SK-N-SH treated with all-trans-retinoic acid at 6 μM for 48 hours (cell line): ENCODE data around the gene ADCY5.

Experiments
- ISL1 ChIP-seq: fragments of 250-450 bp; sonication (Bioruptor Pico); IDR thresholded peaks from 2 replicates; pipeline ENCODE4 v2.1.2; 2022; ENCODE audit warnings: mild to moderate bottlenecking, moderate library complexity
- RARB ChIP-seq: fragments of 250-450 bp; sonication (Bioruptor Pico); IDR thresholded peaks from 2 replicates; pipeline ENCODE4 v1.8.0; 2021; ENCODE audit warnings: mild to moderate bottlenecking, moderate library complexity
- TOX ChIP-seq: fragments of 250-450 bp; sonication (Bioruptor Pico); IDR thresholded peaks from 2 replicates; pipeline ENCODE4 v1.8.0; 2021; ENCODE audit warnings: mild to moderate bottlenecking, moderate library complexity, borderline replicate concordance
- ZFP3 ChIP-seq: fragments of 250-450 bp; sonication (Bioruptor Pico); IDR thresholded peaks from 2 replicates; pipeline ENCODE4 v1.5.0; 2020; ENCODE audit warnings: mild to moderate bottlenecking, moderate library complexity
- ZNF70 ChIP-seq: fragments of 450-650 bp; formaldehyde crosslinking; IDR thresholded peaks from 2 replicates; pipeline ENCODE4 v1.5.0; 2020; ENCODE audit warnings: mild to moderate bottlenecking, moderate library complexity
- TF ChIP-seq, protein P1 (sequence below): fragments of 250-450 bp; sonication (Bioruptor Pico); IDR thresholded peaks from 2 replicates; pipeline ENCODE4 v1.5.0; 2020; ENCODE audit warnings: mild to moderate bottlenecking, moderate library complexity

DNA sequence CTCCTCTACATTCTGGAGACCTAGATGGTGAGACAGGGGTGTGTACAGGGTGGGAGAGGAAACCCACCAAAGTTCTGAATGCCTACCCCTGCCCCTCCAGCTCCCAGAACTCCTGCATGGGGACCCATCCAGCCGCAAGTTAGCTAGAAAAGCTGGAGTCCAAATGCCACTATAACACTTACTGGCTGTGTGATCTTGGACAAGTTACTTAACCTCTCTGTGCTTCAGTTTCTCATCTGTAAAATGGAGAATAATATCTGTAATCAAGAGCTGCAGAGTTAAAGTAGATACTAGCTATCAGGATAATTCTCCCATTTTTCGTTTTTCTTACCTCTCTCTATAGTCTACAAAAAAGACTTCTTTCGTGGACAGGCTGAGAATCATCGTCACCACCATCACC is 63.4 kb downstream of the ADCY5 start:
- TF ChIP-seq, protein P1, sequence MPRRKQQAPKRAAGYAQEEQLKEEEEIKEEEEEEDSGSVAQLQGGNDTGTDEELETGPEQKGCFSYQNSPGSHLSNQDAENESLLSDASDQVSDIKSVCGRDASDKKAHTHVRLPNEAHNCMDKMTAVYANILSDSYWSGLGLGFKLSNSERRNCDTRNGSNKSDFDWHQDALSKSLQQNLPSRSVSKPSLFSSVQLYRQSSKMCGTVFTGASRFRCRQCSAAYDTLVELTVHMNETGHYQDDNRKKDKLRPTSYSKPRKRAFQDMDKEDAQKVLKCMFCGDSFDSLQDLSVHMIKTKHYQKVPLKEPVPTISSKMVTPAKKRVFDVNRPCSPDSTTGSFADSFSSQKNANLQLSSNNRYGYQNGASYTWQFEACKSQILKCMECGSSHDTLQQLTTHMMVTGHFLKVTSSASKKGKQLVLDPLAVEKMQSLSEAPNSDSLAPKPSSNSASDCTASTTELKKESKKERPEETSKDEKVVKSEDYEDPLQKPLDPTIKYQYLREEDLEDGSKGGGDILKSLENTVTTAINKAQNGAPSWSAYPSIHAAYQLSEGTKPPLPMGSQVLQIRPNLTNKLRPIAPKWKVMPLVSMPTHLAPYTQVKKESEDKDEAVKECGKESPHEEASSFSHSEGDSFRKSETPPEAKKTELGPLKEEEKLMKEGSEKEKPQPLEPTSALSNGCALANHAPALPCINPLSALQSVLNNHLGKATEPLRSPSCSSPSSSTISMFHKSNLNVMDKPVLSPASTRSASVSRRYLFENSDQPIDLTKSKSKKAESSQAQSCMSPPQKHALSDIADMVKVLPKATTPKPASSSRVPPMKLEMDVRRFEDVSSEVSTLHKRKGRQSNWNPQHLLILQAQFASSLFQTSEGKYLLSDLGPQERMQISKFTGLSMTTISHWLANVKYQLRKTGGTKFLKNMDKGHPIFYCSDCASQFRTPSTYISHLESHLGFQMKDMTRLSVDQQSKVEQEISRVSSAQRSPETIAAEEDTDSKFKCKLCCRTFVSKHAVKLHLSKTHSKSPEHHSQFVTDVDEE (CRISPR knock-in tag), result no peak
- no peak for TF ChIP-seq ZFP3
- no peak for TF ChIP-seq ISL1
- TF ChIP-seq RARB (CRISPR knock-in tag), result no peak
- no peak for TF ChIP-seq ZNF70 (CRISPR knock-in tag)
- no peak for TF ChIP-seq TOX
